Measurements from ENCODE around the gene FAM9C. TPM values are rescaled to one million over a fixed set of nuclear protein-coding genes. Genes with fewer than 3 reads are reported as not detected.

The FAM9C gene
- total and polyA plus RNA-seq, 2 donors (not counting 3 experiments of a cell fraction or from before 2014, with no cell fraction given), result not detected

DNA sequence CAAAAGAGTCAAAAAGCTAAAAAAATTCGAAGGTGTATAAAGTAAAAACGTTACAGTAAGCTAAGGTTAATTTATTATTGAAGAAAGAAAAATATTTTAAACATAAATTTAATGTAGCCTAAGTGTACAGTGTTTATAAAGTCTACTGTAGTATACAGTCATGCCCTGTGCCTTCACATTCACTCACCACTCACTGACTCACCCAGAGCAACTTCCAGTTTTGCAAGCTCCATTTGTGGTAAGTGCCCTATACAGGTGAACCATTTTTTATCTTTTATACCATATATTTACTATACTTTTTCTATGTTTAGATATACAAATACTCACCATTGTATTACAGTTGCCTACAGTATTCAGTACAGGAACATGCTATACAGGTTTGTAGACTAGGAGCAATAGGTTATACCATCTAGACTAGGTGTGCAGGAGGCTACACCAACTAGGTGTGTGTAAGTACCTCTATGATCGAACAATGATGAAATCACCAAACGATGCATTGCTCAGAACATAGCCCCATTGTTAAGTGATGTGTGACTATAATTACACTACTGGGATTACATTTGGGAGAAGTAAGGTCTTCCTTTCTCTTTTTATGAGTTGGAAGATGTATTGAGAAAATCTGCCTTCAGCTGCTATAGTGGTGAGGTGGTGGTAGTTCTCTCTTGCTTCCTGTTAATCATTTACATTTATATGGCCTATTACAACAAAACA lies 42.3 kb downstream of the FAM9C start:
- POLR2A ChIA-PET, result no interaction called here
- no peak overlapping the region for H2AFZ ChIP-seq (ENCODE audit: low read depth, low read length)

DNA sequence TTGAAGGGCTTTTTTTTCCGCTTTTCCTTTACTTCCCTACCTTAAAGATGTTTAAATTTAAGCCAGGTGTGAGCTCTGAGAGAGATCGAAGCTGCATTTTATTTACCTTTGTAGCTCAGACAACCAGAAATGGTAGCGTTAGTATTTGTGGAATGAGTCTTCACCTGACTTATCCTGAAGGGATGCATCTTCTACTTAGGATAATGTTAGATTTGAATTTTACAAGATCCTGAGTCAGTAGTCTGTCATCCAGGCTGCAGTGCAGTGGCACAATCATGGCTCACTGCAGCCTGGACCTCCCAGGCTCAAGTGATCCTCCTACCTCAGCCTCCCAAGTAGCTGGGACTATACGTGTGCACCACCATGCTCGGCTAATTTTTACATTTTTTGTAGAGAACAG lies 43.3 kb downstream of the FAM9C start:
- H3K4me2 ChIP-seq (ENCODE audit: insufficient read depth, low read length), result no peak overlapping the region
- H3K4me3 ChIP-seq (replicated peaks in 1 of 3; ENCODE audit: insufficient read depth in 1 of 3, low read depth in 1 of 3, low read length in 3 of 3), result no peak overlapping the region
- no peaks in the 10 kb centered on the region for H3K27me3 ChIP-seq (ENCODE audit: control insufficient read depth in 2 of 2, insufficient read depth in 2 of 2, low read length in 2 of 2)
- H3K9me1 ChIP-seq (replicated peaks; ENCODE audit: control insufficient read depth, extremely low read depth, insufficient read depth, low read length), result no peaks in the 10 kb centered on the region
- FAIRE-seq (peak; percentile 8), DNase-seq (ENCODE audit: low read depth, low spot score) (no peak)
- dilution Hi-C loops (cut with MboI; ENCODE audit: extremely low pct_ligation_motif_present, low sequenced_read_pairs) (no loop called here), intact Hi-C loops (cut with micrococcal nuclease) (no loop called here)
- no peak overlapping the region for H3K9ac ChIP-seq (replicated peaks; ENCODE audit: extremely low read depth, insufficient read depth, low read length)
- BruUV-seq (replicated peaks), result no TSS peak
- POLR2A ChIA-PET, result no interaction called here
- no peaks in the 10 kb centered on the region for H4K20me1 ChIP-seq (replicated peaks; ENCODE audit: control insufficient read depth, extremely low read depth, insufficient read depth, low read length)
- H3K79me2 ChIP-seq (ENCODE audit: control insufficient read depth, insufficient read depth, low read length), result no peaks in the 10 kb centered on the region
- TF ChIP-seq FOS (IDR thresholded peaks at IDR 0.05; ENCODE audit: borderline replicate concordance, insufficient read depth, low read length) (no peak), GATA2 (IDR thresholded peaks at IDR 0.05; ENCODE audit: insufficient read depth, insufficient read length, low read depth, low read length) (no peak), JUN (IDR thresholded peaks at IDR 0.05; ENCODE audit: borderline replicate concordance, insufficient read depth, insufficient read length, low read depth) (no peak), POLR2A (IDR thresholded peaks at IDR 0.05; ENCODE audit: low read depth, low read length) (no peak), MYC (IDR thresholded peaks at IDR 0.05; ENCODE audit: low read depth, low read length) (no peak)
- TF ChIP-seq, protein P1, sequence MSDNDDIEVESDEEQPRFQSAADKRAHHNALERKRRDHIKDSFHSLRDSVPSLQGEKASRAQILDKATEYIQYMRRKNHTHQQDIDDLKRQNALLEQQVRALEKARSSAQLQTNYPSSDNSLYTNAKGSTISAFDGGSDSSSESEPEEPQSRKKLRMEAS (IDR thresholded peaks at IDR 0.05; ENCODE audit: insufficient read depth, insufficient read length), result no peak
- TF ChIP-seq, protein P2, sequence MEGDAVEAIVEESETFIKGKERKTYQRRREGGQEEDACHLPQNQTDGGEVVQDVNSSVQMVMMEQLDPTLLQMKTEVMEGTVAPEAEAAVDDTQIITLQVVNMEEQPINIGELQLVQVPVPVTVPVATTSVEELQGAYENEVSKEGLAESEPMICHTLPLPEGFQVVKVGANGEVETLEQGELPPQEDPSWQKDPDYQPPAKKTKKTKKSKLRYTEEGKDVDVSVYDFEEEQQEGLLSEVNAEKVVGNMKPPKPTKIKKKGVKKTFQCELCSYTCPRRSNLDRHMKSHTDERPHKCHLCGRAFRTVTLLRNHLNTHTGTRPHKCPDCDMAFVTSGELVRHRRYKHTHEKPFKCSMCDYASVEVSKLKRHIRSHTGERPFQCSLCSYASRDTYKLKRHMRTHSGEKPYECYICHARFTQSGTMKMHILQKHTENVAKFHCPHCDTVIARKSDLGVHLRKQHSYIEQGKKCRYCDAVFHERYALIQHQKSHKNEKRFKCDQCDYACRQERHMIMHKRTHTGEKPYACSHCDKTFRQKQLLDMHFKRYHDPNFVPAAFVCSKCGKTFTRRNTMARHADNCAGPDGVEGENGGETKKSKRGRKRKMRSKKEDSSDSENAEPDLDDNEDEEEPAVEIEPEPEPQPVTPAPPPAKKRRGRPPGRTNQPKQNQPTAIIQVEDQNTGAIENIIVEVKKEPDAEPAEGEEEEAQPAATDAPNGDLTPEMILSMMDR (IDR thresholded peaks at IDR 0.05; ENCODE audit: extremely low read depth in 1 of 2, insufficient read depth in 1 of 2, low read depth in 1 of 2, low read length in 2 of 2), result no peak
- H2AFZ ChIP-seq (ENCODE audit: low read depth, low read length), result no peak overlapping the region
- no peak overlapping the region for H3K27ac ChIP-seq (ENCODE audit: insufficient read depth, low read depth, low read length)
- no peaks in the 10 kb centered on the region for H3K9me3 ChIP-seq (replicated peaks; ENCODE audit: control insufficient read depth, insufficient read depth, low read length)
- H3K4me1 ChIP-seq (ENCODE audit: control insufficient read depth, extremely low read depth, insufficient read depth, low read length), result peaks cover 3% of the 10 kb centered on the region
- no peaks in the 10 kb centered on the region for H3K36me3 ChIP-seq (ENCODE audit: control insufficient read depth in 2 of 2, extremely low read depth in 1 of 2, insufficient read depth in 2 of 2, low read length in 2 of 2)
- CTCF ChIA-PET, result interaction anchor here (0.6 to 0.9 kb wide), 2 partner anchors 14 to 187 kb away, joined by 3 read pairs; no protein-coding TSS in a partner anchor

More for the DNA sequence above, 42.3 kb downstream of the FAM9C start:
- DNase-seq (ENCODE audit: low read depth, low spot score), result no peak
- no peaks in the 10 kb centered on the region for H3K27me3 ChIP-seq (ENCODE audit: control insufficient read depth in 2 of 2, insufficient read depth in 2 of 2, low read length in 2 of 2)
- H3K9me1 ChIP-seq (replicated peaks; ENCODE audit: control insufficient read depth, extremely low read depth, insufficient read depth, low read length), result no peaks in the 10 kb centered on the region
- dilution Hi-C loops (cut with MboI; ENCODE audit: extremely low pct_ligation_motif_present, low sequenced_read_pairs), result no loop called here
- FAIRE-seq, result no peak
- H3K79me2 ChIP-seq (ENCODE audit: control insufficient read depth, insufficient read depth, low read length), result no peaks in the 10 kb centered on the region
- TF ChIP-seq JUN (IDR thresholded peaks at IDR 0.05; ENCODE audit: borderline replicate concordance, insufficient read depth, insufficient read length, low read depth) (no peak), MYC (IDR thresholded peaks at IDR 0.05; ENCODE audit: low read depth, low read length) (no peak), FOS (IDR thresholded peaks at IDR 0.05; ENCODE audit: borderline replicate concordance, insufficient read depth, low read length) (no peak), GATA2 (IDR thresholded peaks at IDR 0.05; ENCODE audit: insufficient read depth, insufficient read length, low read depth, low read length) (no peak), POLR2A (IDR thresholded peaks at IDR 0.05; ENCODE audit: low read depth, low read length) (no peak)
- TF ChIP-seq, protein P1 (IDR thresholded peaks at IDR 0.05; ENCODE audit: insufficient read depth, insufficient read length), result no peak
- no peak overlapping the region for H3K4me3 ChIP-seq (replicated peaks in 1 of 3; ENCODE audit: insufficient read depth in 1 of 3, low read depth in 1 of 3, low read length in 3 of 3)
- CTCF ChIA-PET, result interaction anchor here (0.9 kb wide), 1 partner anchor 89 kb away, joined by 3 read pairs; no protein-coding TSS in a partner anchor
- BruUV-seq (replicated peaks), result no TSS peak
- H3K36me3 ChIP-seq (ENCODE audit: control insufficient read depth in 2 of 2, extremely low read depth in 1 of 2, insufficient read depth in 2 of 2, low read length in 2 of 2), result no peaks in the 10 kb centered on the region
- H3K9me3 ChIP-seq (replicated peaks; ENCODE audit: control insufficient read depth, insufficient read depth, low read length), result no peaks in the 10 kb centered on the region
- H4K20me1 ChIP-seq (replicated peaks; ENCODE audit: control insufficient read depth, extremely low read depth, insufficient read depth, low read length), result no peaks in the 10 kb centered on the region
- no peak overlapping the region for H3K9ac ChIP-seq (replicated peaks; ENCODE audit: extremely low read depth, insufficient read depth, low read length)
- peaks cover 3% of the 10 kb centered on the region for H3K4me1 ChIP-seq (ENCODE audit: control insufficient read depth, extremely low read depth, insufficient read depth, low read length)
- no peak overlapping the region for H3K4me2 ChIP-seq (ENCODE audit: insufficient read depth, low read length)
- no peak overlapping the region for H3K27ac ChIP-seq (ENCODE audit: insufficient read depth, low read depth, low read length)
- intact Hi-C loops (cut with micrococcal nuclease), result no loop called here

Measured in endothelial cell of umbilical vein (primary cell).